ENCODE data around the gene VMO1.

DNA sequence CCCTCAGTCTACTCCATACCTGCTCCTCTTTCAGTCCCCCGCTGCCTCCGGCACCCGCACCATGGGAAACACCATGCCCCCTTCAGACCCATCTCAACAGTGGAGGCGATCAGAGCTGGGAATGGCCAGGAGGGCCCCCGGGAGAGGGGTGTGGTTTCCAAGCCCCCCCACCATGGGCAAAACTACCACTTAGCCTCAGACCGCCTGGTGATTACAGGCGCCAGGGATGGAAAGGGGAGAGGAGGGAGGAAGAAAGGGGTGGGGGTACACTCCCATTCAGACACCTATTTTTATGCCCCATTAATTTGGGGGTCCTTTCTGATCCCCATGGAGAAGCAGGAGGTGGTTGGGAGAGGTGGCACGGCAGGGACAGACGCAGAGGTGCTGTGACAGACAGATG, 16.1 kb upstream of the VMO1 start, which contains the start of gene C17orf114:
- TF ChIP-seq CTCF (IDR thresholded peaks at IDR 0.05; ENCODE audit: poor library complexity), result no peak
- no peak for TF ChIP-seq EZH2 (IDR thresholded peaks at IDR 0.05; ENCODE audit: borderline replicate concordance)
